Calu3 (cell line): ENCODE data around the gene TRIM37. TPM values are rescaled to one million over a fixed set of nuclear protein-coding genes. Genes with fewer than 3 reads are reported as not detected.

Experiments used
- BruUV-seq: library from RNA; stranded (reverse); fragments of 400-500 nt; replicated peaks from 2 replicates; lab custom pipeline; 2021; lab: Mats Ljungman, UMichigan
- CTCF ChIA-PET: fragments of 300-600 bp; sonication (Branson Sonifier 250); formaldehyde crosslinking; loops from one replicate; lab custom pipeline; 2022; ENCODE audit warnings: antibody characterized with exemption; lab: Charles Lee
- DNase-seq: peaks from one replicate; pipeline ENCODE4 v3.0.0; 2022
- H3K27ac Mint-ChIP-seq: one replicate; pipeline ENCODE4 v1.8.0; 2022; ENCODE audit warnings: mixed read lengths; ENCODE audit not compliant: unreplicated experiment
- H3K27me3 Mint-ChIP-seq: one replicate; pipeline ENCODE4 v1.8.0; 2022; ENCODE audit warnings: mixed read lengths; ENCODE audit not compliant: unreplicated experiment
- H3K36me3 Mint-ChIP-seq: one replicate; pipeline ENCODE4 v1.8.0; 2022; ENCODE audit warnings: mild to moderate bottlenecking, moderate library complexity, mixed read lengths; ENCODE audit not compliant: insufficient read depth, unreplicated experiment
- H3K4me1 Mint-ChIP-seq: one replicate; pipeline ENCODE4 v1.8.0; 2022; ENCODE audit warnings: mild to moderate bottlenecking, low read depth, mixed read lengths; ENCODE audit not compliant: unreplicated experiment
- H3K4me3 Mint-ChIP-seq: one replicate; pipeline ENCODE4 v1.8.0; 2022; ENCODE audit warnings: mild to moderate bottlenecking, low read depth, moderate library complexity, mixed read lengths; ENCODE audit not compliant: unreplicated experiment
- H3K9me3 Mint-ChIP-seq: one replicate; pipeline ENCODE4 v1.8.0; 2022; ENCODE audit warnings: low read depth, mixed read lengths; ENCODE audit not compliant: unreplicated experiment
- CTCF ChIP-seq: fragments of 200-600 bp; IDR thresholded peaks from one replicate; pipeline ENCODE4 v1.8.0; 2022; ENCODE audit warnings: antibody characterized with exemption; ENCODE audit not compliant: unreplicated experiment
- intact Hi-C: fragments of 100-400 bp; cut with micrococcal nuclease; formaldehyde crosslinking; loops from one replicate; pipeline ENCODE4 v1.10.0; 2022; ENCODE audit not compliant: unreplicated experiment
- total RNA-seq: library from RNA; stranded (reverse); gene quantifications from 2 replicates; pipeline ENCODE4 v1.2.3, GENCODE V29; 2022

Gene TRIM37
- total RNA-seq, 1 experiment from 2014 or later: 16.2 TPM

- TF ChIP-seq CTCF: no peak
- no peak for DNase-seq
- BruUV-seq: no TSS peak
- H3K9me3 Mint-ChIP-seq: no peaks in the 10 kb centered on the region
- CTCF ChIA-PET: no interaction called here
- H3K4me1 Mint-ChIP-seq: no peaks in the 10 kb centered on the region
- no peaks in the 10 kb centered on the region for H3K27me3 Mint-ChIP-seq
- H3K27ac Mint-ChIP-seq: no peak overlapping the region
- H3K36me3 Mint-ChIP-seq: peaks cover 22% of the 10 kb centered on the region
- intact Hi-C loops: no loop called here
- no peak overlapping the region for H3K4me3 Mint-ChIP-seq
These were observed 4.3 kb upstream of the TRIM37 start for GRCh38 chr17:59110973-59111372.

- no peak for TF ChIP-seq CTCF
- DNase-seq: no peak
- CTCF ChIA-PET: interaction anchor here (0.6 kb wide), 1 partner anchor 8 kb away, joined by 3 read pairs; no protein-coding TSS in a partner anchor
- Mint-ChIP-seq H3K4me3 (no peak overlapping the region), H3K27ac (no peak overlapping the region), H3K27me3 (no peaks in the 10 kb centered on the region), H3K9me3 (no peaks in the 10 kb centered on the region), H3K36me3 (peaks cover 26% of the 10 kb centered on the region), H3K4me1 (no peaks in the 10 kb centered on the region)
- no TSS peak for BruUV-seq
- intact Hi-C loops: loop anchor here (10.0 kb wide), 1 partner anchor 46 kb away; the partner anchor contains the start of genes PRR11 and SKA2
These were observed 1.9 kb upstream of the TRIM37 start for GRCh38 chr17:59108400-59109102.

- TSS peak; percentile 93 for BruUV-seq
These were observed 608 bp upstream of the TRIM37 start for GRCh38 chr17:59107306-59107670.

More at GRCh38 chr17:59107306-59107670, 608 bp upstream of the TRIM37 start:
- no peak for DNase-seq
- CTCF ChIA-PET: interaction anchor here (0.5 to 1.7 kb wide), 3 partner anchors 48 to 532 kb away, joined by 3 to 8 read pairs (median 6); partner anchors contain the start of genes PRR11 and SKA2
- Mint-ChIP-seq H3K36me3 (peaks cover 26% of the 10 kb centered on the region), H3K27me3 (no peaks in the 10 kb centered on the region), H3K4me1 (no peaks in the 10 kb centered on the region), H3K27ac (peak overlapping the region; percentile 81), H3K4me3 (peak overlapping the region; percentile 99), H3K9me3 (no peaks in the 10 kb centered on the region)
- intact Hi-C loops: loop anchor here (10.0 kb wide), 1 partner anchor 48 kb away; the partner anchor contains the start of genes PRR11 and SKA2
- TF ChIP-seq CTCF: no peak
